Ishikawa (cell line): ENCODE results near the gene RPP14.

Experiments
- CEBPB ChIP-seq: IDR thresholded peaks from 2 replicates; pipeline ENCODE4 v1.6.1; 2012
- CREB1 ChIP-seq: IDR thresholded peaks from 2 replicates; pipeline ENCODE4 v1.6.1; 2012; ENCODE audit warnings: low read depth
- EGR1 ChIP-seq: IDR thresholded peaks from 2 replicates; pipeline ENCODE4 v1.6.1; 2012
- RAD21 ChIP-seq: IDR thresholded peaks from 2 replicates; pipeline ENCODE4 v1.6.1; 2012; ENCODE audit warnings: low read depth
- TAF1 ChIP-seq: IDR thresholded peaks from 2 replicates; pipeline ENCODE4 v1.6.1; 2012; ENCODE audit warnings: low read depth, mild to moderate bottlenecking
- TCF12 ChIP-seq: IDR thresholded peaks from 2 replicates; pipeline ENCODE4 v1.6.1; 2012; ENCODE audit warnings: low read depth
- TF ChIP-seq, protein P1 (sequence below): IDR thresholded peaks from 2 replicates; pipeline ENCODE4 v1.6.1; 2012; ENCODE audit warnings: low read depth, mild to moderate bottlenecking

DNA sequence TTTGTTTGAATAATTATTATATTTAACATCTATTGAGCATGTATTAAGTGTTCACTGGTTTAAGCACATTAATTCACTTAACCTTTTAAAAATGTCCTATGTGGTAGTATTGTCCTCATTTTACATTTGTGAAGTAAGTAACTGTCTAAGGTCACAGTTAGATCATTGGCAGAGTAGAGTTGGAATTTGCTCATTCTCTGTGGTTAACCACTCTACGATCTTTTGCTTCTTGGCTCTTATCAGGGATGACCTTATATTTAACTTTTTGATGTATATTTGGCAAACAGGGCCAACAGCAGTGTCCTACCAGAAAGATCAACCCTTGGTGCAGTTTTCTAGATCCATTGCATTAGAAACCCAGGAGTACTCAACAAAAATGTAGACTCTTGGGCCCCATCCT lies 60.7 kb downstream of the RPP14 start:
- TF ChIP-seq TAF1: no peak
- TF ChIP-seq RAD21: no peak
- TF ChIP-seq EGR1: no peak
- TF ChIP-seq CEBPB: no peak
- TF ChIP-seq, protein P1, sequence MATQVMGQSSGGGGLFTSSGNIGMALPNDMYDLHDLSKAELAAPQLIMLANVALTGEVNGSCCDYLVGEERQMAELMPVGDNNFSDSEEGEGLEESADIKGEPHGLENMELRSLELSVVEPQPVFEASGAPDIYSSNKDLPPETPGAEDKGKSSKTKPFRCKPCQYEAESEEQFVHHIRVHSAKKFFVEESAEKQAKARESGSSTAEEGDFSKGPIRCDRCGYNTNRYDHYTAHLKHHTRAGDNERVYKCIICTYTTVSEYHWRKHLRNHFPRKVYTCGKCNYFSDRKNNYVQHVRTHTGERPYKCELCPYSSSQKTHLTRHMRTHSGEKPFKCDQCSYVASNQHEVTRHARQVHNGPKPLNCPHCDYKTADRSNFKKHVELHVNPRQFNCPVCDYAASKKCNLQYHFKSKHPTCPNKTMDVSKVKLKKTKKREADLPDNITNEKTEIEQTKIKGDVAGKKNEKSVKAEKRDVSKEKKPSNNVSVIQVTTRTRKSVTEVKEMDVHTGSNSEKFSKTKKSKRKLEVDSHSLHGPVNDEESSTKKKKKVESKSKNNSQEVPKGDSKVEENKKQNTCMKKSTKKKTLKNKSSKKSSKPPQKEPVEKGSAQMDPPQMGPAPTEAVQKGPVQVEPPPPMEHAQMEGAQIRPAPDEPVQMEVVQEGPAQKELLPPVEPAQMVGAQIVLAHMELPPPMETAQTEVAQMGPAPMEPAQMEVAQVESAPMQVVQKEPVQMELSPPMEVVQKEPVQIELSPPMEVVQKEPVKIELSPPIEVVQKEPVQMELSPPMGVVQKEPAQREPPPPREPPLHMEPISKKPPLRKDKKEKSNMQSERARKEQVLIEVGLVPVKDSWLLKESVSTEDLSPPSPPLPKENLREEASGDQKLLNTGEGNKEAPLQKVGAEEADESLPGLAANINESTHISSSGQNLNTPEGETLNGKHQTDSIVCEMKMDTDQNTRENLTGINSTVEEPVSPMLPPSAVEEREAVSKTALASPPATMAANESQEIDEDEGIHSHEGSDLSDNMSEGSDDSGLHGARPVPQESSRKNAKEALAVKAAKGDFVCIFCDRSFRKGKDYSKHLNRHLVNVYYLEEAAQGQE: no peak
- TF ChIP-seq CREB1: no peak
- no peak for TF ChIP-seq TCF12
